SU-DHL-6 (cell line): ENCODE data around the gene FBP1.

Experiments used
- EZH2phosphoT487 ChIP-seq: fragments of 200-600 bp; sonication (generic), shearing (Covaris generic); conservative IDR thresholded peaks from 2 replicates; pipeline ENCODE4 v1.6.1; 2018; ENCODE audit warnings: mild to moderate bottlenecking, antibody characterized with exemption, low read length, moderate library complexity, mixed read lengths
- TF ChIP-seq, protein P1 (sequence below): fragments of 200-600 bp; sonication (generic); IDR thresholded peaks from one replicate; pipeline ENCODE4 v1.5.1; 2017; ENCODE audit warnings: antibody characterized with exemption, mild to moderate bottlenecking, low read length, moderate library complexity; ENCODE audit not compliant: insufficient read depth, poor library complexity, severe bottlenecking

DNA sequence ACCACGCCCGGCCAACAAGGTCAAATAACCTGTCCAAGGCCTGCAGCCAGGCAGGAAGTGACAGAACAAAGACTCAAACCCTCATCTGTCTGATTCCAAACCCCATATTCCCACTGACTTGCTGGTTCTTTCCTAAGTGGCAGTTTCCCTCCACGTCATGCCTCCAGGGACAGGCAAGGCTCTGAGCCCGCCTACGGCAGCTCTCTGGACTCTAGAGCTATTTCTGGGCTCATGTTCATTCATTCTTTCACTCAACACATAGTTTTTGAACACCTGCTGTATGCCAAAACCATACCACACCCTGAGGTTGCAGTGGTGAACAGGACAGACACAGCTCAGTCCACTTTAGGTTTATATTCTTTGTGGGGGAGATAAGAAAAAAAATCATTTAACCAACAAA lies 5.2 kb upstream of the FBP1 start:
- TF ChIP-seq, protein P1, sequence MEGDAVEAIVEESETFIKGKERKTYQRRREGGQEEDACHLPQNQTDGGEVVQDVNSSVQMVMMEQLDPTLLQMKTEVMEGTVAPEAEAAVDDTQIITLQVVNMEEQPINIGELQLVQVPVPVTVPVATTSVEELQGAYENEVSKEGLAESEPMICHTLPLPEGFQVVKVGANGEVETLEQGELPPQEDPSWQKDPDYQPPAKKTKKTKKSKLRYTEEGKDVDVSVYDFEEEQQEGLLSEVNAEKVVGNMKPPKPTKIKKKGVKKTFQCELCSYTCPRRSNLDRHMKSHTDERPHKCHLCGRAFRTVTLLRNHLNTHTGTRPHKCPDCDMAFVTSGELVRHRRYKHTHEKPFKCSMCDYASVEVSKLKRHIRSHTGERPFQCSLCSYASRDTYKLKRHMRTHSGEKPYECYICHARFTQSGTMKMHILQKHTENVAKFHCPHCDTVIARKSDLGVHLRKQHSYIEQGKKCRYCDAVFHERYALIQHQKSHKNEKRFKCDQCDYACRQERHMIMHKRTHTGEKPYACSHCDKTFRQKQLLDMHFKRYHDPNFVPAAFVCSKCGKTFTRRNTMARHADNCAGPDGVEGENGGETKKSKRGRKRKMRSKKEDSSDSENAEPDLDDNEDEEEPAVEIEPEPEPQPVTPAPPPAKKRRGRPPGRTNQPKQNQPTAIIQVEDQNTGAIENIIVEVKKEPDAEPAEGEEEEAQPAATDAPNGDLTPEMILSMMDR: no peak
- no peak for TF ChIP-seq EZH2phosphoT487
